Testis (tissue), 2 donors: ENCODE results near the gene LRPAP1.

ENCODE experiments used
- POLR2A ChIP-seq: fragments of 450-650 bp; IDR thresholded peaks from one replicate; pipeline ENCODE4 v1.6.1; 2017; ENCODE audit warnings: antibody characterized with exemption, mild to moderate bottlenecking, moderate library complexity
- TF ChIP-seq, protein P1 (sequence below), 3 experiments: fragments of 450-650 bp in 2 of 3; fragments of 200-600 bp in 1 of 3; sonication (generic) in 1 of 3; IDR thresholded peaks; one replicate each; pipeline ENCODE4 v1.5.1; 2016 to 2019; ENCODE audit warnings: antibody characterized with exemption in 3 of 3, mild to moderate bottlenecking in 2 of 3, moderate library complexity in 1 of 3

DNA sequence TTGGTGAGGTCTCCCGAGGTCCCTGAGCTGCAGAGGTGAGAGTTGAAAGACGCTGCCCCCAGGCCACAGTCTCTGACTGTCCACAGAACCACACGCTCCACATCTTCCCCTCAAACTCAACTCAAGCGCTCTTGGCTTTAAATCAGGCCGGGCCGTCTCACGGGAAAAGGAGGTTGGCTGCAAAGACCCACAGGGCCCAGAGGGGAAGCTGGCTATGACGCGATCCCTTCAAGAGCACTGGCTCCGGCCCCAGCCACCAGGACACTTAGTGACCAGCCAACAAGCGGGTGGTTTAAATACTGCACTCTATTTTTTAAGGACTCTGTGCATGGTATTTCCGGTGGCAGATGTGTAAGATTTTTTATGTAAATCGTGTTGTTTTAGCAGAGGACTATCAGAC, 19.9 kb downstream of the LRPAP1 start:
- TF ChIP-seq, protein P1, sequence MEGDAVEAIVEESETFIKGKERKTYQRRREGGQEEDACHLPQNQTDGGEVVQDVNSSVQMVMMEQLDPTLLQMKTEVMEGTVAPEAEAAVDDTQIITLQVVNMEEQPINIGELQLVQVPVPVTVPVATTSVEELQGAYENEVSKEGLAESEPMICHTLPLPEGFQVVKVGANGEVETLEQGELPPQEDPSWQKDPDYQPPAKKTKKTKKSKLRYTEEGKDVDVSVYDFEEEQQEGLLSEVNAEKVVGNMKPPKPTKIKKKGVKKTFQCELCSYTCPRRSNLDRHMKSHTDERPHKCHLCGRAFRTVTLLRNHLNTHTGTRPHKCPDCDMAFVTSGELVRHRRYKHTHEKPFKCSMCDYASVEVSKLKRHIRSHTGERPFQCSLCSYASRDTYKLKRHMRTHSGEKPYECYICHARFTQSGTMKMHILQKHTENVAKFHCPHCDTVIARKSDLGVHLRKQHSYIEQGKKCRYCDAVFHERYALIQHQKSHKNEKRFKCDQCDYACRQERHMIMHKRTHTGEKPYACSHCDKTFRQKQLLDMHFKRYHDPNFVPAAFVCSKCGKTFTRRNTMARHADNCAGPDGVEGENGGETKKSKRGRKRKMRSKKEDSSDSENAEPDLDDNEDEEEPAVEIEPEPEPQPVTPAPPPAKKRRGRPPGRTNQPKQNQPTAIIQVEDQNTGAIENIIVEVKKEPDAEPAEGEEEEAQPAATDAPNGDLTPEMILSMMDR (IDR thresholded peaks at IDR 0.05): no peak
- no peak for TF ChIP-seq POLR2A
